IMR-90 (cell line): ENCODE data around the gene STK10. TPM values are rescaled to one million over a fixed set of nuclear protein-coding genes. Genes with fewer than 3 reads are reported as not detected.

Experiments
- ATAC-seq: fragments of 200-7000 bp; cut with Tn5 transposase; 2 replicates; pipeline ENCODE4 v1.9.1; 2020; ENCODE audit warnings: low read depth, mild to moderate bottlenecking, moderate library complexity
- BruUV-seq: library from RNA; stranded (reverse); fragments of 400-500 nt; replicated peaks from 2 replicates; lab custom pipeline; 2021; lab: Mats Ljungman, UMichigan
- CTCF ChIA-PET: fragments of 300-600 bp; formaldehyde crosslinking; extraction: SDS; loops from one replicate; lab custom pipeline; 2021; ENCODE audit warnings: antibody characterized with exemption; lab: Yijun Ruan, JAX
- POLR2A ChIA-PET: fragments of 300-600 bp; sonication (Branson Sonifier 250); formaldehyde crosslinking; loops from one replicate; lab custom pipeline; 2022; ENCODE audit warnings: antibody characterized with exemption; ENCODE audit not compliant: unreplicated experiment; lab: Charles Lee
- DNase-seq: peaks from one replicate; pipeline ENCODE4 v3.0.0; 2013
- H2AFZ ChIP-seq: replicated peaks from 2 replicates; pipeline ENCODE3; 2013; ENCODE audit warnings: low read length, mild to moderate bottlenecking; ENCODE audit not compliant: poor library complexity
- H2AK5ac ChIP-seq: 2 replicates; pipeline ENCODE4 v1.6.1; 2013; ENCODE audit warnings: low read depth, low read length, inconsistent platforms
- H2AK9ac ChIP-seq: replicated peaks from 2 replicates; pipeline ENCODE3; 2013; ENCODE audit warnings: mild to moderate bottlenecking, low read depth, low read length, moderate library complexity; ENCODE audit not compliant: poor library complexity
- H2BK120ac ChIP-seq: 2 replicates; pipeline ENCODE4 v1.6.1; 2013; ENCODE audit warnings: low read depth, low read length, inconsistent platforms
- H2BK15ac ChIP-seq: 3 replicates; pipeline ENCODE4 v1.6.1; 2013; ENCODE audit warnings: low read depth, low read length, inconsistent platforms
- H2BK20ac ChIP-seq: 2 replicates; pipeline ENCODE4 v1.6.1; 2013; ENCODE audit warnings: low read depth, mild to moderate bottlenecking, inconsistent platforms, low read length, moderate library complexity
- H2BK5ac ChIP-seq: 2 replicates; pipeline ENCODE4 v1.6.1; 2013; ENCODE audit warnings: mild to moderate bottlenecking, low read depth, low read length, inconsistent platforms; ENCODE audit not compliant: poor library complexity, severe bottlenecking
- H3K14ac ChIP-seq: replicated peaks from 2 replicates; pipeline ENCODE4 v1.6.1; 2013; ENCODE audit warnings: low read depth, low read length, inconsistent platforms
- H3K18ac ChIP-seq: 2 replicates; pipeline ENCODE4 v1.6.1; 2013; ENCODE audit warnings: low read depth, low read length, control low read depth
- H3K23ac ChIP-seq: 2 replicates; pipeline ENCODE4 v1.6.1; 2013; ENCODE audit warnings: low read depth, low read length, inconsistent platforms
- H3K27ac ChIP-seq: 2 replicates; pipeline ENCODE4 v1.5.1; 2013; ENCODE audit warnings: mild to moderate bottlenecking, control low read depth, low read length; ENCODE audit not compliant: insufficient read depth
- H3K27me3 ChIP-seq: 2 replicates; pipeline ENCODE4 v1.6.1; 2013; ENCODE audit warnings: low read length; ENCODE audit not compliant: control insufficient read depth, insufficient read depth
- H3K36me3 ChIP-seq: 2 replicates; pipeline ENCODE4 v1.6.1; 2013; ENCODE audit warnings: low read length, mixed read lengths; ENCODE audit not compliant: control insufficient read depth, insufficient read depth
- H3K4ac ChIP-seq: 2 replicates; pipeline ENCODE4 v1.6.1; 2013; ENCODE audit warnings: low read depth, low read length, inconsistent platforms
- H3K4me1 ChIP-seq: 2 replicates; pipeline ENCODE4 v1.6.1; 2013; ENCODE audit warnings: low read length, mixed read lengths; ENCODE audit not compliant: control insufficient read depth, insufficient read depth
- H3K4me2 ChIP-seq: 2 replicates; pipeline ENCODE4 v1.6.1; 2013; ENCODE audit warnings: low read depth, mild to moderate bottlenecking, control low read depth, low read length, moderate library complexity
- H3K4me3 ChIP-seq: 2 replicates; pipeline ENCODE4 v1.5.1; 2013; ENCODE audit warnings: low read depth, mild to moderate bottlenecking, control low read depth, low read length, moderate library complexity; ENCODE audit not compliant: insufficient read depth
- H3K56ac ChIP-seq: 2 replicates; pipeline ENCODE4 v1.6.1; 2013; ENCODE audit warnings: low read length, inconsistent platforms; ENCODE audit not compliant: insufficient read depth; ENCODE audit errors: extremely low read depth
- H3K79me1 ChIP-seq, 2 experiments: 2 replicates each; pipeline ENCODE4 v1.6.1; 2013; ENCODE audit warnings: low read length in 2 of 2, inconsistent platforms in 1 of 2, low read depth in 1 of 2
- H3K9ac ChIP-seq: 2 replicates; pipeline ENCODE4 v1.6.1; 2013; ENCODE audit warnings: low read depth, low read length, control low read depth
- H3K9me1 ChIP-seq: 2 replicates; pipeline ENCODE4 v1.6.1; 2013; ENCODE audit warnings: low read length, inconsistent platforms; ENCODE audit not compliant: insufficient read depth
- H3K9me3 ChIP-seq: 2 replicates; pipeline ENCODE4 v1.6.1; 2013; ENCODE audit warnings: low read length; ENCODE audit not compliant: control insufficient read depth, insufficient read depth
- H4K20me1 ChIP-seq: 2 replicates; pipeline ENCODE4 v1.6.1; 2013; ENCODE audit warnings: low read length, inconsistent platforms; ENCODE audit not compliant: insufficient read depth
- H4K5ac ChIP-seq: 2 replicates; pipeline ENCODE4 v1.6.1; 2013; ENCODE audit warnings: mild to moderate bottlenecking, low read depth, low read length, control low read depth
- H4K8ac ChIP-seq, 2 experiments: 2 replicates each; pipeline ENCODE4 v1.6.1; 2013; ENCODE audit warnings: low read depth in 2 of 2, low read length in 2 of 2, control low read depth in 1 of 2, inconsistent platforms in 1 of 2
- H4K91ac ChIP-seq: 2 replicates; pipeline ENCODE4 v1.6.1; 2013; ENCODE audit warnings: low read depth, low read length, inconsistent platforms; ENCODE audit not compliant: insufficient read depth
- BHLHE40 ChIP-seq: fragments of 150-350 bp; IDR thresholded peaks from 2 replicates; pipeline ENCODE4 v1.6.1; 2016; ENCODE audit warnings: mild to moderate bottlenecking, low read depth, low read length
- CTCF ChIP-seq: conservative IDR thresholded peaks from 2 replicates; pipeline ENCODE4 v1.5.1; 2012; ENCODE audit warnings: mild to moderate bottlenecking, low read depth, low read length, improper control_type of control experiment
- ELK1 ChIP-seq: fragments of 150-350 bp; IDR thresholded peaks from 2 replicates; pipeline ENCODE4 v1.6.1; 2016; ENCODE audit warnings: low read depth, mild to moderate bottlenecking, low read length, moderate library complexity, borderline replicate concordance
- FOS ChIP-seq: fragments of 150-350 bp; IDR thresholded peaks from 2 replicates; pipeline ENCODE4 v1.6.1; 2016; ENCODE audit warnings: low read depth, low read length
- MAFK ChIP-seq: IDR thresholded peaks from 2 replicates; pipeline ENCODE4 v1.6.1; 2012; ENCODE audit warnings: low read depth, low read length, improper control_type of control experiment
- MAZ ChIP-seq: IDR thresholded peaks from 2 replicates; pipeline ENCODE4 v1.6.1; 2012; ENCODE audit warnings: low read depth, mild to moderate bottlenecking, low read length, improper control_type of control experiment, moderate library complexity, borderline replicate concordance
- NFE2L2 ChIP-seq: fragments of 150-350 bp; IDR thresholded peaks from 2 replicates; pipeline ENCODE4 v1.6.1; 2016; ENCODE audit warnings: low read depth, mild to moderate bottlenecking, low read length
- POLR2A ChIP-seq: IDR thresholded peaks from 2 replicates; pipeline ENCODE4 v1.6.1; 2012; ENCODE audit warnings: mild to moderate bottlenecking, low read depth, low read length
- RAD21 ChIP-seq: IDR thresholded peaks from 2 replicates; pipeline ENCODE4 v1.6.1; 2012; ENCODE audit warnings: low read length, improper control_type of control experiment
- RCOR1 ChIP-seq: IDR thresholded peaks from 2 replicates; pipeline ENCODE4 v1.6.1; 2012; ENCODE audit warnings: mild to moderate bottlenecking, low read length, improper control_type of control experiment; ENCODE audit not compliant: insufficient replicate concordance
- RFX5 ChIP-seq: IDR thresholded peaks from 2 replicates; pipeline ENCODE4 v1.8.0; 2012; ENCODE audit warnings: low read depth, mild to moderate bottlenecking, low read length, moderate library complexity
- SMC3 ChIP-seq: fragments of 150-350 bp; IDR thresholded peaks from 2 replicates; pipeline ENCODE4 v1.6.1; 2016; ENCODE audit warnings: low read depth, mild to moderate bottlenecking, antibody characterized with exemption, low read length, moderate library complexity
- USF2 ChIP-seq: fragments of 150-350 bp; IDR thresholded peaks from 2 replicates; pipeline ENCODE4 v1.6.1; 2017; ENCODE audit warnings: mild to moderate bottlenecking, antibody characterized with exemption, low read length, low read depth
- WGBS, 2 experiments: methylation state at CpG; one replicate each; pipeline versions ENCODE4 v1.1.5 to v1.1.7; 2013; ENCODE audit warnings: missing lambda C conversion rate in 2 of 2; ENCODE audit not compliant: insufficient read length in 1 of 2; ENCODE audit errors: extremely low coverage in 2 of 2; 5-methylcytosine and 5-hydroxymethylcytosine counted together
- dilution Hi-C: fragments of 300-500 bp; cut with HindIII; formaldehyde crosslinking; loops from one replicate; pipeline ENCODE4 v1.14.3; 2018; ENCODE audit warnings: low sequenced_read_pairs; ENCODE audit not compliant: unreplicated experiment
- in situ Hi-C: fragments of 300-500 bp; cut with MboI; formaldehyde crosslinking; loops from 3 replicates; pipeline ENCODE4 v1.14.3; 2019; ENCODE audit warnings: low sequenced_read_pairs, inconsistent platforms, mixed read lengths
- intact Hi-C: fragments of 100-400 bp; cut with micrococcal nuclease; formaldehyde crosslinking; loops from 2 replicates; pipeline ENCODE4 v1.10.0; 2022
- polyA plus RNA-seq, 3 experiments: library from polyadenylated mRNA; depleted of rRNA; stranded (reverse); fragments of >200 nt; gene quantifications; 2 replicates each; pipeline ENCODE4 v1.2.3, GENCODE V29; 2012; ENCODE audit warnings: low replicate concordance in 1 of 3
- total RNA-seq: library from RNA; depleted of rRNA; stranded (reverse); fragments of >200 nt; gene quantifications from 2 replicates; pipeline ENCODE4 v1.2.3, GENCODE V29; 2012

Gene STK10
- total and polyA plus RNA-seq, 2 of the 4 experiments (the other 2 are of a cell fraction), result 15.4 to 18.5 TPM

GRCh38 chr5:172063463-172064235, 124.4 kb downstream of the STK10 start:
- H2BK5ac ChIP-seq, result no peak overlapping the region
- no peak overlapping the region for H3K14ac ChIP-seq
- H2BK20ac ChIP-seq, result no peak overlapping the region
- no peak overlapping the region for H3K18ac ChIP-seq
- no peak overlapping the region for H2AK5ac ChIP-seq
- no peak overlapping the region for H3K4ac ChIP-seq
- no peak overlapping the region for H2AFZ ChIP-seq
- H3K27ac ChIP-seq, result no peak overlapping the region
- no peak overlapping the region for H3K4me3 ChIP-seq
- WGBS, 2 experiments, result 66% methylated on average over 3 of the region's 15 CpGs; no CpG with 5 or more reads in 1 of the 2 experiments
- ATAC-seq (no peak), DNase-seq (no peak)
- in situ Hi-C loops (no loop called here), dilution Hi-C loops (no loop called here), intact Hi-C loops (no loop called here)
- POLR2A ChIA-PET, result no interaction called here
- no peak overlapping the region for H3K56ac ChIP-seq
- CTCF ChIA-PET, result interaction anchor here (1.7 kb wide), 1 partner anchor 151 kb away, joined by 7 read pairs; no protein-coding TSS in a partner anchor
- no peak overlapping the region for H4K91ac ChIP-seq
- H4K8ac ChIP-seq, result no peak overlapping the region
- no peak overlapping the region for H3K4me2 ChIP-seq
- no peak overlapping the region for H2AK9ac ChIP-seq
- H3K9me3 ChIP-seq, result no peaks in the 10 kb centered on the region
- H3K4me1 ChIP-seq, result no peaks in the 10 kb centered on the region
- no peak overlapping the region for H3K23ac ChIP-seq
- H2BK120ac ChIP-seq, result no peak overlapping the region
- H4K5ac ChIP-seq, result no peak overlapping the region
- no peak for TF ChIP-seq USF2
- no peak for TF ChIP-seq RAD21
- no peak for TF ChIP-seq RFX5
- no peak for TF ChIP-seq RCOR1
- TF ChIP-seq MAFK, result no peak
- TF ChIP-seq FOS, result no peak
- no peak for TF ChIP-seq ELK1
- TF ChIP-seq BHLHE40, result no peak
- no peak for TF ChIP-seq NFE2L2
- no peak for TF ChIP-seq MAZ
- no peak for TF ChIP-seq POLR2A
- TF ChIP-seq CTCF, result no peak
- no peak for TF ChIP-seq SMC3
- no peak overlapping the region for H2BK15ac ChIP-seq
- no peak overlapping the region for H3K9ac ChIP-seq
- H3K9me1 ChIP-seq, result no peaks in the 10 kb centered on the region
- no peaks in the 10 kb centered on the region for H4K20me1 ChIP-seq
- no peaks in the 10 kb centered on the region; a peak in 1 of 4 replicates for H3K79me1 ChIP-seq
- no TSS peak for BruUV-seq
- no peaks in the 10 kb centered on the region for H3K27me3 ChIP-seq
- peaks cover 34% of the 10 kb centered on the region for H3K36me3 ChIP-seq
